Psoas muscle (tissue), 8 donors: Measurements from ENCODE around the gene CNKSR3. TPM values are rescaled to one million over a fixed set of nuclear protein-coding genes. Genes with fewer than 3 reads are reported as not detected.

Source experiments
- ATAC-seq, 4 donors: fragments of 200-7000 bp; cut with Tn5 transposase; one replicate each; pipeline ENCODE4 v1.9.1; 2020; ENCODE audit warnings: moderate library complexity in 3 of 4, mild to moderate bottlenecking in 2 of 4
- DNase-seq, 2 donors: peaks; one replicate each; pipeline ENCODE4 v3.0.0-alpha.2; 2020
- H3K27ac ChIP-seq: fragments of 200-600 bp; one replicate; pipeline ENCODE4 v1.8.0; 2022
- H3K27me3 ChIP-seq, 3 donors: fragments of 200-600 bp in 1 of 3; one replicate each; pipeline versions ENCODE4 v1.6.1 to v1.8.0; 2013 to 2022; ENCODE audit warnings: low read length in 2 of 3, mild to moderate bottlenecking in 2 of 3, moderate library complexity in 1 of 3; ENCODE audit not compliant: insufficient read depth in 3 of 3
- H3K36me3 ChIP-seq, 2 donors: fragments of 200-600 bp in 1 of 2; one replicate each; pipeline versions ENCODE4 v1.6.1 to v1.8.0; 2013 to 2022; ENCODE audit warnings: low read depth in 1 of 2, mild to moderate bottlenecking in 1 of 2, moderate library complexity in 1 of 2; ENCODE audit not compliant: insufficient read depth in 1 of 2
- H3K4me1 ChIP-seq: fragments of 200-600 bp; one replicate; pipeline ENCODE4 v1.8.0; 2022
- H3K4me3 ChIP-seq: fragments of 200-600 bp; one replicate; pipeline ENCODE4 v1.8.0; 2022; ENCODE audit warnings: mild to moderate bottlenecking
- H3K9me3 ChIP-seq: fragments of 200-600 bp; one replicate; pipeline ENCODE4 v1.8.0; 2022
- WGBS, 3 donors: extraction: QIAGEN DNeasy Blood & Tissue Kit; methylation state at CpG; one replicate each; pipeline versions ENCODE4 v1.1.6 to v1.1.7; 2013; 5-methylcytosine and 5-hydroxymethylcytosine counted together
- intact Hi-C, 2 donors: fragments of 100-400 bp; cut with DNase I; formaldehyde crosslinking; loops; one replicate each; pipeline versions ENCODE4 v1.11.0 to v1.14.2; 2022
- polyA plus RNA-seq, 3 donors: library from polyadenylated mRNA; stranded (reverse); fragments of 200-250 nt; gene quantifications; one replicate each; pipeline ENCODE4 v1.2.3, GENCODE V29; 2013
- total RNA-seq, 4 donors: library from RNA; stranded (reverse); fragmentation: NEBNext Ultra II Directional in 2 of 4; extraction: Animal tissue kit (Norgen Biotek cat#: 25700) in 2 of 4; gene quantifications; one replicate each; pipeline versions ENCODE4 v1.2.1 to v1.2.4, GENCODE V29; 2021 to 2023
- TF ChIP-seq, protein P1 (sequence below): fragments of 200-600 bp; IDR thresholded peaks from one replicate; pipeline ENCODE4 v1.8.0; 2022; ENCODE audit warnings: antibody characterized with exemption
- donor health status: healthy with polysubstance abuse.
- donor health status: DM: no; HTN: no; CAD: no; lungs with moderate emphysema.
- donor health status: Bipolar disorder and iron deficiency.
- donor health status: healthy.
- donor health status: DM: yes; HTN: yes; CAD: no.
- donor health status: DM: no; HTN: no; CAD: no.
- donor health status: DM: no; HTN: no; CAD: no.
- donor health status: DM: yes; HTN: yes; CAD: no.

The CNKSR3 gene
- total and polyA plus RNA-seq, 7 donors: 0.90 to 4.7 (median 2.3) TPM

DNA sequence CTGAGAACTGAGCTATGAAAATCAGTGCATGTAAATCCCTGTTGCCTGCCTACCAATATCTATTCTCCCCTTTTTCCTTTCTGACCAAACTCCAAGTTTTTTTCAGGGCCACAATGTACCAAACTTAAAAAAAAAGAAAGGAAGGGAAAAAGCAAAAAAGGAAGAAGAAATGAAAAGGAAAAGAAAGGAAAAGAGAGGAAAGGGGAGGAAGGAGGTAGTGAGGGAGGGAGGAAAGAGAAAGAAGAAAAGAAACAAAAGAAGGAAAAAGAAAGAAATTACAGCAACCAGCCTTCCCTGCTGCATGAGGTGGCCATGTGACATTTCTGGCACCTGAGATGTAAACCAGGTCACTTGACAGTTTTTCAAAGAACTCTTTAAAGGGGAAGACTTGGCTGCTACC lies 4.4 kb downstream of the CNKSR3 start:
- Histone ChIP-seq H3K4me1 (peaks cover 6% of the 10 kb centered on the region), H3K27me3 (no peaks in the 10 kb centered on the region), H3K4me3 (no peak overlapping the region), H3K27ac (no peak overlapping the region), H3K9me3 (no peaks in the 10 kb centered on the region), H3K36me3 (no peaks in the 10 kb centered on the region)
- intact Hi-C loops: no loop called here
- DNase-seq (no peak), ATAC-seq (no peak)
- TF ChIP-seq, protein P1, sequence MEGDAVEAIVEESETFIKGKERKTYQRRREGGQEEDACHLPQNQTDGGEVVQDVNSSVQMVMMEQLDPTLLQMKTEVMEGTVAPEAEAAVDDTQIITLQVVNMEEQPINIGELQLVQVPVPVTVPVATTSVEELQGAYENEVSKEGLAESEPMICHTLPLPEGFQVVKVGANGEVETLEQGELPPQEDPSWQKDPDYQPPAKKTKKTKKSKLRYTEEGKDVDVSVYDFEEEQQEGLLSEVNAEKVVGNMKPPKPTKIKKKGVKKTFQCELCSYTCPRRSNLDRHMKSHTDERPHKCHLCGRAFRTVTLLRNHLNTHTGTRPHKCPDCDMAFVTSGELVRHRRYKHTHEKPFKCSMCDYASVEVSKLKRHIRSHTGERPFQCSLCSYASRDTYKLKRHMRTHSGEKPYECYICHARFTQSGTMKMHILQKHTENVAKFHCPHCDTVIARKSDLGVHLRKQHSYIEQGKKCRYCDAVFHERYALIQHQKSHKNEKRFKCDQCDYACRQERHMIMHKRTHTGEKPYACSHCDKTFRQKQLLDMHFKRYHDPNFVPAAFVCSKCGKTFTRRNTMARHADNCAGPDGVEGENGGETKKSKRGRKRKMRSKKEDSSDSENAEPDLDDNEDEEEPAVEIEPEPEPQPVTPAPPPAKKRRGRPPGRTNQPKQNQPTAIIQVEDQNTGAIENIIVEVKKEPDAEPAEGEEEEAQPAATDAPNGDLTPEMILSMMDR: no peak

- no peak for ATAC-seq
- Histone ChIP-seq H3K9me3 (no peaks in the 10 kb centered on the region), H3K4me3 (no peak overlapping the region), H3K27me3 (no peaks in the 10 kb centered on the region), H3K27ac (no peak overlapping the region), H3K36me3 (no peaks in the 10 kb centered on the region), H3K4me1 (peaks cover 7% of the 10 kb centered on the region)
- TF ChIP-seq, protein P1: no peak
- 88 to 95% (median 92%) methylated on average over 5 of the region's 5 CpGs for WGBS, 3 donors
- no peak for DNase-seq
- intact Hi-C loops: no loop called here
Observed at GRCh38 chr6:154504865-154505449, 5.5 kb downstream of the CNKSR3 start.

DNA sequence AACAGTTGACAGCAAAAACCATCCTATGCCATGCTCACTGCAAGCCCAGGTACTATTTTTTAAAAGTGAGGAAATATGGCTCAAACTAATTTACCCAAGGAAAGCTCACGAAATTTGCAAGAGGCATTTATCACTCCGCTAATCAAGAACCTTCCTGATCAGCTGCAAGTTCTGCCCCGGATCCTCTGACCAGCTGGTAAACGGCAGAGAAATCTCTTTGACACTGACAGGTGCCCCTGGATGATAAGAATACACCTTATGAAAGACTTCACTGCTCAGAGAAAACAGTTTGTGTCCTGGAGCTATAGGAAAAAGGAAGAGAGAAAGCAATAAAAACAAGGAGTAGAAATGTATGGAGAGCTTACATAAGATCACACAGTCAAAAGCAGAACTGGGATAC lies 6.4 kb downstream of the CNKSR3 start:
- Histone ChIP-seq H3K27ac (no peak overlapping the region), H3K4me3 (no peak overlapping the region), H3K36me3 (no peaks in the 10 kb centered on the region), H3K9me3 (no peaks in the 10 kb centered on the region), H3K4me1 (peaks cover 12% of the 10 kb centered on the region), H3K27me3 (no peaks in the 10 kb centered on the region)
- TF ChIP-seq, protein P1: no peak
- ATAC-seq: no peak
- intact Hi-C loops: no loop called here
- DNase-seq: no peak
- 61 to 73% (median 67%) methylated on average over 4 of the region's 4 CpGs for WGBS, 3 donors

DNA sequence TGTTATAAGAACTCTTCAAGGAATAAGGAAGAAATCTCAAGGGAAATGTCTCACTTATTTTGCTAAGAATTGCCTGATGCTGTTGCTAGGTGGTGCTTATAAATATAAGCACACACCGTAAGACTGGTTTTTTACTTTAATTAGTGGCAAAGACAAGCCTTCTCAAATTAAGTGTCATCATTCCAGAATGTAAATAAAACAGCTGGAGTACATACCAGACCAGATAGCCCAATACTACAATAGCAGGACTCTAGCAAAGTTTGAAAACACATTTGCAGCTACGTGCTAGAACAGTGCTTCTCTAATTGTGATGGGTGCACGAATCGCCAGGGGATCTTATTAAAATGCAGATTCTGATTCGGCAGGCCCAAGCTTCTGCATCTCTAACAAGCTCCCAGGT lies 6.8 kb downstream of the CNKSR3 start:
- no peaks in the 10 kb centered on the region for H3K27me3 ChIP-seq
- H3K9me3 ChIP-seq: no peaks in the 10 kb centered on the region
- ATAC-seq: no peak
- DNase-seq: no peak
- no peak overlapping the region for H3K27ac ChIP-seq
- WGBS, 3 donors: 47 to 69% (median 66%) methylated on average over 5 of the region's 5 CpGs
- no peak overlapping the region for H3K4me3 ChIP-seq
- intact Hi-C loops: no loop called here
- TF ChIP-seq, protein P1: no peak
- no peaks in the 10 kb centered on the region for H3K36me3 ChIP-seq
- peaks cover 10% of the 10 kb centered on the region for H3K4me1 ChIP-seq

DNA sequence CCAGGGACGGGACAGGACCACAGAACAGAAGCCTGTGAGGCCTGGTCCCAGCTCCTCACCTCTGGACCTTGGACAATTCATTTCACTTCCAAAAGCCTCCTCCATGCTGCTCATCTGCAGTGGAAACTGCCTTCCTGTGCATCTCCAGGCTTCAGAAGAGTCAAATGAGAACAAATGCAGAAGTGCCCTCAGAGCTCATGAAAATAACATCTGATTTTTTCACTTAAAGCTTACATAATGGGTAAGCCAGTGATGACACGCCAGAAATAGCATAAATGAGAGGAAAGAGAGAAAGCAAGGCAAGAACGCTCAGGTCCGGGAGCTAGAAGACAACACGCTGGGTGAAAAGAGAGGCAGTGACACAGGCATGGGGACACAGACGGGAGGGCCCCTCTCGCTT lies 7.9 kb downstream of the CNKSR3 start:
- H3K4me1 ChIP-seq: peaks cover 6% of the 10 kb centered on the region
- no peak overlapping the region for H3K4me3 ChIP-seq
- intact Hi-C loops: no loop called here
- 82 to 90% (median 84%) methylated on average over 7 of the region's 7 CpGs for WGBS, 3 donors
- H3K9me3 ChIP-seq: no peaks in the 10 kb centered on the region
- TF ChIP-seq, protein P1: no peak
- H3K27ac ChIP-seq: no peak overlapping the region
- no peaks in the 10 kb centered on the region for H3K36me3 ChIP-seq
- ATAC-seq: no peak
- DNase-seq: no peak
- H3K27me3 ChIP-seq: no peaks in the 10 kb centered on the region
